Right cardiac atrium (tissue), 5 donors: ENCODE measurements around the gene SFXN4. TPM values are rescaled to one million over a fixed set of nuclear protein-coding genes. Genes with fewer than 3 reads are reported as not detected.
"Not testable (repeated sequence)": the region's sequence is repeated elsewhere in the genome, so short reads cannot be mapped to it uniquely, and the experiment has no call there.

Experiments used
- ATAC-seq, 2 donors: fragments of 200-7000 bp; cut with Tn5 transposase; one replicate each; pipeline versions ENCODE4 v1.8.0 to v1.9.1; 2020; ENCODE audit warnings: moderate library complexity in 2 of 2, mild to moderate bottlenecking in 1 of 2
- DNase-seq, 3 donors: peaks; one replicate each; pipeline ENCODE4 v3.0.0-alpha.2; 2020
- H3K27ac ChIP-seq: one replicate; pipeline ENCODE4 v1.5.1; 2013; ENCODE audit warnings: mild to moderate bottlenecking, low read length, control low read depth, moderate library complexity
- H3K27me3 ChIP-seq: one replicate; pipeline ENCODE4 v1.6.1; 2013; ENCODE audit not compliant: control insufficient read depth, insufficient read depth
- H3K4me1 ChIP-seq: one replicate; pipeline ENCODE4 v1.6.1; 2013; ENCODE audit warnings: low read length; ENCODE audit not compliant: control insufficient read depth, insufficient read depth
- H3K4me3 ChIP-seq: one replicate; pipeline ENCODE4 v1.5.1; 2013; ENCODE audit warnings: low read length, control low read depth
- H3K9me3 ChIP-seq: one replicate; pipeline ENCODE4 v1.6.1; 2013; ENCODE audit warnings: low read length; ENCODE audit not compliant: control insufficient read depth
- WGBS: extraction: QIAGEN DNeasy Blood & Tissue Kit; methylation state at CpG from one replicate; pipeline ENCODE4 v1.1.7; 2013; 5-methylcytosine and 5-hydroxymethylcytosine counted together
- intact Hi-C, 4 donors: fragments of 100-400 bp; cut with DNase I; formaldehyde crosslinking; loops; one replicate each; pipeline versions ENCODE4 v1.11.0 to v1.14.0; 2022 to 2023
- polyA plus RNA-seq: library from polyadenylated mRNA; stranded (reverse); fragments of 200-250 nt; gene quantifications from one replicate; pipeline ENCODE4 v1.2.3, GENCODE V29; 2013
- total RNA-seq, 4 donors: library from RNA; stranded (reverse); fragmentation: NEBNext Ultra II Directional; extraction: Animal tissue kit (Norgen Biotek cat#: 25700); gene quantifications; one replicate each; pipeline ENCODE4 v1.2.1, GENCODE V29; 2021
- donor health status: healthy with polysubstance abuse.
- donor health status: DM: no; HTN: yes; CAD: no.
- donor health status: DM: no; HTN: no; CAD: no.
- donor health status: DM: no; HTN: yes; CAD: no; lungs with severe emphysema.
- donor health status: DM: yes; HTN: yes; CAD: no.

Gene SFXN4
- total and polyA plus RNA-seq, 5 donors = 36.8 to 46.8 (median 42.0) TPM

- no peaks in the 10 kb centered on the region for H3K27me3 ChIP-seq
- H3K4me1 ChIP-seq = no peaks in the 10 kb centered on the region
- no peaks in the 10 kb centered on the region for H3K9me3 ChIP-seq
- ATAC-seq (no peak), DNase-seq (no peak)
- no peak overlapping the region for H3K4me3 ChIP-seq
- H3K27ac ChIP-seq = no peak overlapping the region
- 94% methylated on average over 5 of the region's 5 CpGs for WGBS
- intact Hi-C loops = no loop called here
Measured at GRCh38 chr10:119162452-119163092, 2.9 kb downstream of the SFXN4 start.

GRCh38 chr10:119161680-119162451 lies 3.6 kb downstream of the SFXN4 start:
- DNase-seq (no peak), ATAC-seq (no peak)
- WGBS = 57% methylated on average over 11 of the region's 11 CpGs
- no peaks in the 10 kb centered on the region for H3K27me3 ChIP-seq
- intact Hi-C loops = no loop called here
- H3K4me3 ChIP-seq = no peak overlapping the region
- no peak overlapping the region for H3K27ac ChIP-seq
- H3K9me3 ChIP-seq = no peaks in the 10 kb centered on the region
- no peaks in the 10 kb centered on the region for H3K4me1 ChIP-seq

- no peaks in the 10 kb centered on the region for H3K9me3 ChIP-seq
- intact Hi-C loops = loop anchor here in 1 of 4 donors (10.0 kb wide), 1 partner anchor 115 kb away; no protein-coding TSS in a partner anchor
- ATAC-seq = peak in 1 of 2 donors; percentile 15
Measured at GRCh38 chr10:119159332-119159731, 6.2 kb downstream of the SFXN4 start.

GRCh38 chr10:119153661-119154060 lies 11.9 kb downstream of the SFXN4 start:
- WGBS = 97% methylated on average over 12 of the region's 12 CpGs
- Histone ChIP-seq H3K9me3 (no peaks in the 10 kb centered on the region), H3K27ac (no peak overlapping the region), H3K4me1 (no peaks in the 10 kb centered on the region), H3K27me3 (no peaks in the 10 kb centered on the region), H3K4me3 (no peak overlapping the region)
- DNase-seq (no peak), ATAC-seq (no peak)
- intact Hi-C loops = loop anchor here in 1 of 4 donors (10.0 kb wide), 1 partner anchor 109 kb away; no protein-coding TSS in a partner anchor

More at GRCh38 chr10:119159332-119159731, 6.2 kb downstream of the SFXN4 start:
- H3K4me1 ChIP-seq = no peaks in the 10 kb centered on the region
- no peak overlapping the region for H3K27ac ChIP-seq
- no peaks in the 10 kb centered on the region for H3K27me3 ChIP-seq
- no peak overlapping the region for H3K4me3 ChIP-seq
- no peak for DNase-seq
- WGBS = 72% methylated on average over 8 of the region's 8 CpGs

GRCh38 chr10:119153041-119153440 lies 12.5 kb downstream of the SFXN4 start:
- intact Hi-C loops = loop anchor here in 1 of 4 donors (10.0 kb wide), 1 partner anchor 108 kb away; no protein-coding TSS in a partner anchor
- no peak overlapping the region for H3K4me3 ChIP-seq
- DNase-seq (no peak), ATAC-seq (no peak)
- no peaks in the 10 kb centered on the region for H3K9me3 ChIP-seq
- H3K27ac ChIP-seq = no peak overlapping the region
- 89% methylated on average over 5 of the region's 5 CpGs for WGBS
- H3K4me1 ChIP-seq = no peaks in the 10 kb centered on the region
- no peaks in the 10 kb centered on the region for H3K27me3 ChIP-seq

GRCh38 chr10:119151601-119152000 lies 13.9 kb downstream of the SFXN4 start:
- H3K4me3 ChIP-seq, H3K9me3 ChIP-seq, H3K27ac ChIP-seq, H3K27me3 ChIP-seq, DNase-seq, ATAC-seq, H3K4me1 ChIP-seq: not testable (repeated sequence)
- intact Hi-C loops = loop anchor here in 1 of 4 donors (10.0 kb wide), 1 partner anchor 107 kb away; no protein-coding TSS in a partner anchor
- WGBS = 96% methylated on average over 6 of the region's 6 CpGs

- no peaks in the 10 kb centered on the region for H3K4me1 ChIP-seq
- ATAC-seq = no peak
- no peaks in the 10 kb centered on the region for H3K9me3 ChIP-seq
- no peaks in the 10 kb centered on the region for H3K27me3 ChIP-seq
- DNase-seq = no peak
- WGBS = 86% methylated on average over 13 of the region's 13 CpGs
- no peak overlapping the region for H3K4me3 ChIP-seq
- intact Hi-C loops = loop anchor here in 1 of 4 donors (10.0 kb wide), 1 partner anchor 105 kb away; no protein-coding TSS in a partner anchor
- no peak overlapping the region for H3K27ac ChIP-seq
Measured at GRCh38 chr10:119149729-119150128, 15.8 kb downstream of the SFXN4 start.

GRCh38 chr10:119149157-119149556 lies 16.4 kb downstream of the SFXN4 start:
- no peak overlapping the region for H3K4me3 ChIP-seq
- H3K9me3 ChIP-seq = no peaks in the 10 kb centered on the region
- H3K27me3 ChIP-seq = no peaks in the 10 kb centered on the region
- 96% methylated on average over 8 of the region's 8 CpGs for WGBS
- ATAC-seq (no peak), DNase-seq (no peak)
- no peak overlapping the region for H3K27ac ChIP-seq
- H3K4me1 ChIP-seq = no peaks in the 10 kb centered on the region
- intact Hi-C loops = no loop called here

GRCh38 chr10:119143657-119144056 lies 21.9 kb downstream of the SFXN4 start:
- H3K27me3 ChIP-seq = no peaks in the 10 kb centered on the region
- H3K4me3 ChIP-seq = no peak overlapping the region
- no peaks in the 10 kb centered on the region for H3K4me1 ChIP-seq
- no peak for ATAC-seq
- H3K9me3 ChIP-seq = no peaks in the 10 kb centered on the region
- intact Hi-C loops = no loop called here
- no peak overlapping the region for H3K27ac ChIP-seq
- WGBS = 92% methylated on average over 10 of the region's 10 CpGs
- no peak for DNase-seq

- intact Hi-C loops = no loop called here
- WGBS = 82% methylated on average over 21 of the region's 21 CpGs
Measured at GRCh38 chr10:119140603-119141245, 24.8 kb downstream of the SFXN4 start.

More at GRCh38 chr10:119140603-119141245, 24.8 kb downstream of the SFXN4 start:
- Histone ChIP-seq H3K4me3 (no peak overlapping the region), H3K9me3 (no peaks in the 10 kb centered on the region), H3K4me1 (no peaks in the 10 kb centered on the region), H3K27ac (no peak overlapping the region), H3K27me3 (no peaks in the 10 kb centered on the region)
- DNase-seq (peak in 1 of 3 donors; percentile 45), ATAC-seq (no peak)
